SK-N-SH (cell line): ENCODE measurements around the gene KLHDC9. TPM values are rescaled to one million over a fixed set of nuclear protein-coding genes. Genes with fewer than 3 reads are reported as not detected.

ENCODE experiments used
- CTCF ChIA-PET: fragments of 300-600, 350-600 bp; formaldehyde crosslinking; extraction: SDS; loops from one replicate; lab custom pipeline; 2021; lab: Yijun Ruan, JAX
- POLR2A ChIA-PET: fragments of 350-600 bp; sonication (Branson Sonifier 250); formaldehyde crosslinking; extraction: SDS; loops from one replicate; lab custom pipeline; 2020; ENCODE audit warnings: antibody characterized with exemption, inconsistent platforms; lab: Yijun Ruan, JAX
- DNase-seq: peaks from one replicate; pipeline ENCODE4 v3.0.0; 2012
- H2AFZ ChIP-seq: fragments of 200-600 bp; sonication (generic); 2 replicates; pipeline ENCODE4 v1.8.1; 2016; ENCODE audit warnings: antibody characterized with exemption, mild to moderate bottlenecking, low read depth
- H3F3A ChIP-seq: fragments of 200-600 bp; sonication (generic); replicated peaks from 2 replicates; pipeline ENCODE3; 2016; ENCODE audit warnings: antibody characterized with exemption, mild to moderate bottlenecking; ENCODE audit not compliant: insufficient read depth
- H3K27ac ChIP-seq, 2 experiments: fragments of 200-500 bp in 1 of 2; fragments of 200-600 bp in 1 of 2; sonication (Bioruptor generic) in 1 of 2; sonication (generic), shearing (Covaris generic) in 1 of 2; 2 replicates each; pipeline versions ENCODE4 v1.5.1 to v1.6.1; 2014 to 2016; ENCODE audit warnings: low read depth in 2 of 2, inconsistent platforms in 1 of 2, low read length in 1 of 2, mild to moderate bottlenecking in 1 of 2, mixed read lengths in 1 of 2
- H3K27me3 ChIP-seq: fragments of 200-600 bp; sonication (generic), shearing (Covaris generic); 2 replicates; pipeline ENCODE4 v1.6.1; 2016; ENCODE audit warnings: mixed run types; ENCODE audit not compliant: insufficient read depth
- H3K36me3 ChIP-seq, 2 experiments: fragments of 200-500 bp in 1 of 2; fragments of 200-600 bp in 1 of 2; sonication (Bioruptor generic) in 1 of 2; sonication (generic) in 1 of 2; replicated peaks in 1 of 2; 2 replicates each; pipeline versions ENCODE3 to v1.5.1; 2014 to 2016; ENCODE audit warnings: low read length in 1 of 2, mild to moderate bottlenecking in 1 of 2; ENCODE audit not compliant: insufficient read depth in 2 of 2, control insufficient read depth in 1 of 2
- H3K4me1 ChIP-seq, 2 experiments: fragments of 200-500 bp in 1 of 2; fragments of 200-600 bp in 1 of 2; sonication (Bioruptor generic) in 1 of 2; sonication (generic), shearing (Covaris generic) in 1 of 2; 2 replicates each; pipeline versions ENCODE4 v1.5.1 to v1.6.1; 2014 to 2016; ENCODE audit warnings: low read depth in 1 of 2, low read length in 1 of 2, mixed run types in 1 of 2; ENCODE audit not compliant: insufficient read depth in 2 of 2, control insufficient read depth in 1 of 2
- H3K4me2 ChIP-seq: fragments of 200-600 bp; sonication (generic), shearing (Covaris generic); 2 replicates; pipeline ENCODE4 v1.6.1; 2017; ENCODE audit warnings: mixed run types
- H3K4me3 ChIP-seq, 2 experiments: fragments of 200-500 bp in 1 of 2; fragments of 200-600 bp in 1 of 2; sonication (Bioruptor generic) in 1 of 2; sonication (generic), shearing (Covaris generic) in 1 of 2; 2 replicates each; pipeline versions ENCODE4 v1.5.1 to v1.8.1; 2014 to 2016; ENCODE audit warnings: low read depth in 2 of 2, inconsistent platforms in 1 of 2, low read length in 1 of 2, mild to moderate bottlenecking in 1 of 2, mixed read lengths in 1 of 2, moderate library complexity in 1 of 2
- H3K79me2 ChIP-seq: fragments of 200-600 bp; sonication (generic); 2 replicates; pipeline ENCODE4 v1.8.1; 2017; ENCODE audit warnings: mild to moderate bottlenecking; ENCODE audit not compliant: insufficient read depth
- H3K9ac ChIP-seq: fragments of 200-600 bp; sonication (generic); 2 replicates; pipeline ENCODE4 v1.6.1; 2017; ENCODE audit warnings: mixed run types
- H3K9me2 ChIP-seq: fragments of 200-600 bp; sonication (generic); 2 replicates; pipeline ENCODE4 v1.6.1; 2017; ENCODE audit warnings: mixed run types
- H3K9me3 ChIP-seq: fragments of 200-600 bp; sonication (generic); 2 replicates; pipeline ENCODE4 v1.6.1; 2017; ENCODE audit warnings: mixed run types, mild to moderate bottlenecking, moderate library complexity
- H4K20me1 ChIP-seq: fragments of 200-600 bp; sonication (generic); 2 replicates; pipeline ENCODE4 v1.6.1; 2017; ENCODE audit warnings: mild to moderate bottlenecking, mixed run types; ENCODE audit not compliant: insufficient read depth
- CTCF ChIP-seq: fragments of 200-600 bp; sonication (generic); IDR thresholded peaks from 2 replicates; pipeline ENCODE4 v1.6.1; 2017; ENCODE audit warnings: antibody characterized with exemption, mild to moderate bottlenecking, moderate library complexity
- FOSL2 ChIP-seq: IDR thresholded peaks from 2 replicates; pipeline ENCODE4 v1.4.0; 2012; ENCODE audit warnings: low read depth, mild to moderate bottlenecking, moderate library complexity, borderline replicate concordance
- GABPA ChIP-seq: IDR thresholded peaks from 2 replicates; pipeline ENCODE4 v1.4.0; 2012; ENCODE audit warnings: low read depth, mild to moderate bottlenecking
- IRF3 ChIP-seq: fragments of 150-350 bp; IDR thresholded peaks from 2 replicates; pipeline ENCODE4 v1.6.1; 2016; ENCODE audit warnings: mild to moderate bottlenecking, low read depth, low read length
- JUND ChIP-seq: IDR thresholded peaks from 2 replicates; pipeline ENCODE4 v1.4.0; 2012
- MAX ChIP-seq: IDR thresholded peaks from 2 replicates; pipeline ENCODE4 v1.4.0; 2012; ENCODE audit warnings: low read depth
- MEF2A ChIP-seq: IDR thresholded peaks from 2 replicates; pipeline ENCODE4 v1.4.0; 2012; ENCODE audit warnings: low read depth, borderline replicate concordance
- NFIC ChIP-seq: IDR thresholded peaks from 2 replicates; pipeline ENCODE4 v1.4.0; 2012; ENCODE audit warnings: borderline replicate concordance
- POLR2AphosphoS5 ChIP-seq: IDR thresholded peaks from 2 replicates; pipeline ENCODE4 v1.6.1; 2012; ENCODE audit warnings: low read depth, low read length
- RFX5 ChIP-seq: IDR thresholded peaks from 2 replicates; pipeline ENCODE4 v1.6.1; 2012; ENCODE audit warnings: mild to moderate bottlenecking, improper control_type of control experiment, low read length
- RXRA ChIP-seq: IDR thresholded peaks from 2 replicates; pipeline ENCODE4 v1.4.0; 2012; ENCODE audit warnings: low read depth, mild to moderate bottlenecking, borderline replicate concordance
- TAF1 ChIP-seq: IDR thresholded peaks from 2 replicates; pipeline ENCODE4 v1.6.1; 2012; ENCODE audit warnings: low read depth, mild to moderate bottlenecking, low read length, moderate library complexity, borderline replicate concordance
- USF1 ChIP-seq: IDR thresholded peaks from 2 replicates; pipeline ENCODE4 v1.4.0; 2012; ENCODE audit warnings: low read depth, borderline replicate concordance
- ZBTB33 ChIP-seq: IDR thresholded peaks from 2 replicates; pipeline ENCODE4 v1.4.0; 2012; ENCODE audit warnings: low read depth, borderline replicate concordance
- WGBS: methylation state at CpG from one replicate; pipeline ENCODE4 v1.1.6; 2017; ENCODE audit warnings: low lambda C conversion rate; 5-methylcytosine and 5-hydroxymethylcytosine counted together
- polyA plus RNA-seq, 3 experiments: library from polyadenylated mRNA; depleted of rRNA; stranded (reverse); fragments of >200 nt; gene quantifications; 2 replicates each; pipeline ENCODE4 v1.2.3, GENCODE V29; 2012

The KLHDC9 gene
- polyA plus RNA-seq, 1 of the 3 experiments (the other 2 are of a cell fraction), result 4.7 TPM

GRCh38 chr1:161082996-161083747, 15.0 kb upstream of the KLHDC9 start:
- peak; percentile 60 for DNase-seq
- H3F3A ChIP-seq, result no peaks in the 10 kb centered on the region
- no peaks in the 10 kb centered on the region for H3K36me3 ChIP-seq
- H2AFZ ChIP-seq, result peak overlapping the region; percentile 54
- no peaks in the 10 kb centered on the region for H3K9me2 ChIP-seq
- H3K4me2 ChIP-seq, result no peak overlapping the region
- H3K27ac ChIP-seq, result peak overlapping the region in 1 of 2 experiments; percentile 40; a peak in 2 of 4 replicates
- H3K9ac ChIP-seq, result peak overlapping the region; percentile 15; the same call in 1 of the 2 replicates
- H4K20me1 ChIP-seq, result no peaks in the 10 kb centered on the region
- 36% methylated on average over 8 of the region's 8 CpGs for WGBS
- H3K79me2 ChIP-seq, result no peaks in the 10 kb centered on the region
- no peaks in the 10 kb centered on the region for H3K9me3 ChIP-seq
- H3K27me3 ChIP-seq, result no peaks in the 10 kb centered on the region
- ChIA-PET POLR2A (no interaction called here), CTCF (interaction anchor here (1.4 to 22.7 kb wide), 3 partner anchors 9 to 13 kb away, joined by 3 to 198 read pairs (median 8); partner anchors contain the start of gene KLHDC9)
- TF ChIP-seq RXRA, result peak; percentile 40; the same call in 1 of the 2 replicates
- no peak for TF ChIP-seq NFIC
- no peak for TF ChIP-seq ZBTB33
- 0 out of 2 replicates have a peak, but pooled peaks have one; percentile 9 for TF ChIP-seq JUND
- TF ChIP-seq FOSL2, result peak; percentile 67; the same call in 1 of the 2 replicates
- no peak for TF ChIP-seq TAF1
- H3K4me1 ChIP-seq, result peaks cover 8 to 13% of the 10 kb centered on the region in 2 experiments; a peak in 2 of 4 replicates
- H3K4me3 ChIP-seq, result no peak overlapping the region

- Histone ChIP-seq H3K36me3 (no peaks in the 10 kb centered on the region), H3K9ac (0 out of 2 replicates have a peak overlapping the region, but pooled peaks have one; percentile 15), H3K4me1 (peaks cover 8 to 13% of the 10 kb centered on the region in 2 experiments; a peak in 2 of 4 replicates), H3K27ac (peak overlapping the region in 1 of 2 experiments; percentile 40; a peak in 2 of 4 replicates), H4K20me1 (no peaks in the 10 kb centered on the region), H2AFZ (peak overlapping the region; percentile 54; the same call in 1 of the 2 replicates), H3F3A (no peaks in the 10 kb centered on the region), H3K9me3 (no peaks in the 10 kb centered on the region), H3K27me3 (no peaks in the 10 kb centered on the region), H3K4me2 (no peak overlapping the region), H3K79me2 (no peaks in the 10 kb centered on the region), H3K4me3 (no peak overlapping the region), H3K9me2 (no peaks in the 10 kb centered on the region)
- DNase-seq, result no peak
- WGBS, result 83% methylated on average over 9 of the region's 10 CpGs
- ChIA-PET POLR2A (no interaction called here), CTCF (interaction anchor here (22.7 kb wide), 1 partner anchor 12 kb away, joined by 198 read pairs; the partner anchor contains the start of gene KLHDC9)
- TF ChIP-seq NFIC, result no peak
- TF ChIP-seq TAF1, result no peak
- TF ChIP-seq ZBTB33, result no peak
- TF ChIP-seq RFX5, result no peak
- TF ChIP-seq MAX, result no peak
- no peak for TF ChIP-seq CTCF
- no peak for TF ChIP-seq RXRA
- TF ChIP-seq IRF3, result no peak
- TF ChIP-seq USF1, result no peak
- TF ChIP-seq GABPA, result no peak
- no peak for TF ChIP-seq POLR2AphosphoS5
- no peak for TF ChIP-seq MEF2A
These were observed 14.2 kb upstream of the KLHDC9 start for GRCh38 chr1:161083748-161084596.
